Measurements from ENCODE around the gene FERMT2.

FERMT2 gene, protein sequence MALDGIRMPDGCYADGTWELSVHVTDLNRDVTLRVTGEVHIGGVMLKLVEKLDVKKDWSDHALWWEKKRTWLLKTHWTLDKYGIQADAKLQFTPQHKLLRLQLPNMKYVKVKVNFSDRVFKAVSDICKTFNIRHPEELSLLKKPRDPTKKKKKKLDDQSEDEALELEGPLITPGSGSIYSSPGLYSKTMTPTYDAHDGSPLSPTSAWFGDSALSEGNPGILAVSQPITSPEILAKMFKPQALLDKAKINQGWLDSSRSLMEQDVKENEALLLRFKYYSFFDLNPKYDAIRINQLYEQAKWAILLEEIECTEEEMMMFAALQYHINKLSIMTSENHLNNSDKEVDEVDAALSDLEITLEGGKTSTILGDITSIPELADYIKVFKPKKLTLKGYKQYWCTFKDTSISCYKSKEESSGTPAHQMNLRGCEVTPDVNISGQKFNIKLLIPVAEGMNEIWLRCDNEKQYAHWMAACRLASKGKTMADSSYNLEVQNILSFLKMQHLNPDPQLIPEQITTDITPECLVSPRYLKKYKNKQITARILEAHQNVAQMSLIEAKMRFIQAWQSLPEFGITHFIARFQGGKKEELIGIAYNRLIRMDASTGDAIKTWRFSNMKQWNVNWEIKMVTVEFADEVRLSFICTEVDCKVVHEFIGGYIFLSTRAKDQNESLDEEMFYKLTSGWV

DNA sequence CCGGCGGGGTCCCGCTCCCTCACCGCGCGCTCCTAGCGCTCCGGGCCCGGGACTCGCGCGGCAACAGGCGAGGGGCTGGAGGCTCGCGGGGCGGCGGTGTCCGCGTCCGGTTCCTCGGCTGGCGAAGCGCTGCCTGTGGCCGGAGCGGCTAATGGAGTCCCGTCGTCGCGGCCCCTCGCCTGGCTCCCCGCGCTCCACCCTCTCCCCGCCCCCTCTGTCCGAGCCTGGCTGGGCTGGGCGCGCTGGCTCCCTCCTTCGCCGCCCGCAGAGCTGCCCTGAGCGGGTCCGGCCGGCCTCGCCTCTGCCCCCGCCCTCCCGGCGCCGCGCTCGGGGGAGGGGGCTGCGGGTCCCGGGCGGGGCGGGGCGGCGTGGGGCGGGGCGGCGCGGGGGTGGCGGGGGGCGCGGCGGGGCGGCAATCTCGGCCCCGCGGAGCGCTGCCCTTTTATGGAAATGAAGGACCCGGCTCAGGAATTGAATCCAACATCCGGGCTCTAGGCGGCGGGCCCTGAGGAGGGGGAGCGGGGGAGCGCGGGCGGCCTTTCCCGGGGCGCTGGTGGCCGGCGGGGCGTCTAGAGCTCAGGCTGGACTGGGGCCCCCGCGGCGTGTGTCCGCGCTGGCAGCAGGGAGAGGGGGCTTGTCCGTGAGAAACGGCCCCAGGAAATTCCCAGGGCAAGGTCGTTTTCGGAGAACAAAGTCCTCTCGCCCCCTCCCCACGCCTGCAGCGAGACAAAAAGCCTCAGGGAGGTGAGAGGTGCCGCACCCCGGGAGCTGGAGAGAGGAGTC lies at the start of gene FERMT2:
Gene FERMT2 (minus strand): TSS at position 153 of the 783 bp plus-strand sequence. CDS start 482 bp downstream, outside the sequence.
- peak; percentile 85 for DNase-seq (ENCODE audit: low spot score)

DNA sequence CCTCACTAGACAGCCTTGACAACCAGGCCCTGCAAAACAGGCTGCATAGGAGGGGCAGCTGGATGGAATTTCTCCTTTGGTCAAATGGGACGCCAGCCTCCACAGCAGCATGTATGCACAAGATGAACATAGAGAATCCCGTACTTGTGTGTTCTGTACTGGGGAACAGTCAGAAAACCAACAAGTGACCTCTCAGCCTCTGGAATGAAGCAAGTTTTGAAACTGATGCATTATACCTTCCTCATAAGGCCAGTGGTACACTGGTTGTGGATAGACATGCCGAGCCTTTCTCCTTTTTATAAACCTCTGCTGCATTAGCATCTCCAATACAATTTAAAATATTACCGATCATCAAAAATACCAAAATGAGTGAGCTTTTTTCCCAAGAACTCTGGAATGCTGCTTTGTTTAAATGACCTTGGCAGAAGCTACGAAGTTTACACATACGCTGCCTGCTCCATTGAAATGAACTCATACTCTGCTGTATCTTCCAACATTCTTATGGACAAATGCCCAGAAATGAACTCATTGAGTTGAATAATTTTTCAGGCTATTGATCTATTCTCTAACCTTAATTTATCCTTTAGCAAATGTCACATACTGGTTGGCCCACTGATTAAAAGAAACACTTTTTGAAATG lies 47.6 kb upstream of the FERMT2 start:
- peak; percentile 52 for DNase-seq (ENCODE audit: low spot score)

DNA sequence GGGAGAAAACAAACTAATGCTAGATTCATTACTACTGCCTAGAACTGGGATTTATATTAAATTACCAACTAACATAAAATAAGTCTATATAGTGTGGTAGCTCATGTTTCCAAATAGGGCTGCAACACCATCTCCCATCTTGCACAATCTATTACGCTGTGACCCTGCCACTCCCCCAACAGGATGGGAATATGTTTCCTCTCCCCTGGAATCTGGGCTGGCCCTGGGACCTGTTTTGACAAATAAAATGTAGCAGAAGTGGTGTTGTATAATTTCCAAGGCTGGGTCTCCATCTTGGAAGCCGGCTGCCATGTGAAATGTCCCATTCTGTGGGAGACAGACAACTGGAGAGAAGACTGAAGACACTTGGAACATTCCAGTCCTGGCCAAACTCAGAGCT lies 45.6 kb upstream of the FERMT2 start:
- no peak for DNase-seq (ENCODE audit: low spot score)

DNA sequence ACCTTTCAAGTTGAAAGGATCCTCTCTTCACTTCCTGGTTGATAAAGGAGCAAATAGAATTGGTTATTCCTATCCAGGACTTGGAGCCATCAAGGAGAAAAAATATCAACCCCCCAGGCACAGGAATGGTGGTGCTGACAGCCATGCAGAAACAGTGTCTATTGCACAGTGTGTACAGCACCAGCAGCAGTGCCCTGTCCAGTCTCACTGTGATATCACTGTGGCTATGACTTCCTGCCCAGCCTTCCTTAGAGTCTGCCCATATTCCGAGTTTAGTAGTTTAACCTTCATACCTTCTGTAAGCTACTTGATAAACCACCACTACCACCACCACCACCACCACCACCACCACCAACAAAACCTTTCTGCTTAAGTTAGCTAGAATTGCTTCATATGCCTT lies 45.1 kb upstream of the FERMT2 start:
- no peak for DNase-seq (ENCODE audit: low spot score)

DNA sequence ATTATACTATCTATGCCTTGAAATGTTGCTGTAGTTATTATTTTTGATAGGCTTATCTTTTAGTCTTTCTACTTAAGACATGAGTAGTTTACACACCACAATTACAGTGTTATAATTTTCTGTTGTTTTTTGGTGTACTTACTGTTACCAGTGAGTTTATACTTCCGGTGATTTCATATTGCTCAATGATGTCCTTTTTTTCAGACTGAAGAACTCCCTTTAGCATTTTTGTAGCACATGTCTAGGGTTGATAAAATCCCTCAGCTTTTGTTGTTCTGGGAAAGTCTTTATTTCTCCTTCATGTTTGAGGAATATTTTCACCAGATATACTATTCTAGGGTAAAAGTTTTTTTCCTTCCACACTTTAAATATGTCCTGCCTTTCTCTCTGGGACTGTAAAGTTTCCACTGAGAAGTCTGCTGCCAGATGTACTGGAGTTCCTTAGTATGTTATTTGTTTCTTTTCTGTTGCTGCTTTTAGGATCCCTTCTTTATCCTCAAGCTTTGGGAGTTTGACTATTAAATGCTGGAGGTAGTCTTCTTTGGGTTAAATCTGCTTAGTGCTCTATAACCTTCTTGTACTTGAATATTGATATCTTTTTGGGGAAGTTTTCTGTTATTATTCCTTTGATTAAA lies 41.5 kb upstream of the FERMT2 start:
- no peak for DNase-seq (ENCODE audit: low spot score)

DNA sequence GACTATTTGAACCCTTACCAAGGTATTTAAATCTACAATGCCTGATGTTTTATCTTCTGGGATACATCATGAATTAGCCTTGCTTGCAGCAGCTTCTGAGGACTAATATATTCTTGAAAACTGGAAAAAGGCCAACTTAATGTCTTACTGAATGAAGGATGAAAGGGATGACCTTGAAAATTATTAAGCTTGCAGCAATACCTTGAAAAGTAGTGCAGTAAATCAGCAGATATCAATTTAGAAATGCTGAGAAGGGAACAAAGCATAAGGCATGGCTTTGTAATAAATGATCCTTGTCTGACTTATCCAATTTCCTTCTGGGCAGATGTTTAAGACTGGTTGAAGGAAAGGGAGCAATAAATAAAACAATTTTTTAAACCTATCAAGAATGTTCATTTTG lies 37.3 kb upstream of the FERMT2 start:
- no peak for DNase-seq (ENCODE audit: low spot score)

DNA sequence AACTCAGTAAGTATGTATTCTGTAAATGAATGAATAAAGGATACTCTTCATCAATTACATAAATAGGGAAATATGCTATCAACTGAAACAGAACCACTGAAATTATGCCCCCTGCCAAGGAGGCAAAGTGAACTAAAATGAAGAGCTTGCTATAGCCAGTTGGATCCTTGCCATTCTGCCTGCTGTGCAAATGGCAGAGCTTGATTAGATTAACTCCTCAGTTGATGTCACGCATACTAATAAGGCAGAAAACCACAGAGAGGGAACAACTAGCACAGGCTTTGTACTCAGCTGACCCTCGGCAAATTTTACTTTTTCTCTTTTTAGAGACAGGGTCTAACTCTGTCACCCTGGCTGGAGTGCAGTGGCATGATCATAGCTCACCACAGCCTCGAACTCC lies 36.7 kb upstream of the FERMT2 start:
- DNase-seq (ENCODE audit: low spot score) = no peak

DNA sequence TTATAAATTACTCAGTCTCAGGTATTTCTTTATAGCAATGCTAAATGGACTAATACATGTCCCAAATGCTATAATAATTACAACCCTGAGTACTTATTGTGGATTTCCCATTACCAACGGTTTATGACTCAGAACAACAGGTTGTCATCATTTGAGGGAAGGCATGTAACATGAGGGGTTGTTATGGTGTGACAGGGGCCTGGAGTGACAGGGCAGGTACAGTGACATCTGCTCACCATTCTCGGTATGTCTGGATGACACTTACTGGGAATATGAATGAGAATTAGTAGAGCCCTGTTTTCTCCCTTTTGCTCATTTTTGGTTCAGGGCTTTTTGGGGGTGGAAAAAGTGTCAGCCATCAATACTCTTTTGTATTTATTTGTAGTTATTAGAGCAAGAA lies 36.2 kb upstream of the FERMT2 start:
- no peak for DNase-seq (ENCODE audit: low spot score)

DNA sequence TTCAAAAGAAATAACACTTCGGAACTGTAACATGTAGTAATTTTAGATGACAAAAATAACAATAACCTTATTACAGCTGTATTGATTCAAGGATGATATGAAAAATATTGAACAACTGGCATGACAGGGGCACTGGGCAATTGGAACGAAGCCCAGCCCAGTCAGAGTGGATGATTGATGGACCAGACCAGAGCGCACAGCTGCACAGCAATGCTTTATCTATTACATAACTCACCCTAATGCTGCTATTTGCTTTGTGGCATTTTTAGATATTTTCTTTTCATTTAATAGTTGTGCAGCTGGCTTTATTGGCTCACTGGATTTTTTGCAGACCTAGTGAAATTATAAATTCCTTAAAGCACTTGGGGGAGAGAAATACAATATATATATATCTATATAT lies 26.9 kb upstream of the FERMT2 start:
- DNase-seq (ENCODE audit: low spot score) = no peak

DNA sequence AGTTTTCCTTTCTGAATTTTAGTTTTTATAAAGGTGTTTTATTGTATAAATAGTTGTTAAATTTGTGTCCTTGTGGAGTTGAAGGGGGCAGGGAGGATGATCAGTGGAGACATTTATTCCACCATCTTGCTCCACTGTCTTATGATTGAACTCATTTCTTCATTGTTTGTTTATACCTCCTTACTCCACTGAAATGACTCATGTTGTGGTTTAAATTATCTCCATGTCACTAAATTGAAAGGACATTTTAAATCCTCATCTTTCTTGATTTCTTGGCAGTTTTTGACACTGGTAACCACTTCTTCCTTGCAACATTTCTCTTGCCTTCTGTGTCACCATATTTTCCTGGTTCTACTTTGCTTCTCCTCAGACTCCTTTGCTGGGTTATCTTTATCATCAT lies 23.6 kb upstream of the FERMT2 start:
- DNase-seq (ENCODE audit: low spot score) = peak; percentile 19

DNA sequence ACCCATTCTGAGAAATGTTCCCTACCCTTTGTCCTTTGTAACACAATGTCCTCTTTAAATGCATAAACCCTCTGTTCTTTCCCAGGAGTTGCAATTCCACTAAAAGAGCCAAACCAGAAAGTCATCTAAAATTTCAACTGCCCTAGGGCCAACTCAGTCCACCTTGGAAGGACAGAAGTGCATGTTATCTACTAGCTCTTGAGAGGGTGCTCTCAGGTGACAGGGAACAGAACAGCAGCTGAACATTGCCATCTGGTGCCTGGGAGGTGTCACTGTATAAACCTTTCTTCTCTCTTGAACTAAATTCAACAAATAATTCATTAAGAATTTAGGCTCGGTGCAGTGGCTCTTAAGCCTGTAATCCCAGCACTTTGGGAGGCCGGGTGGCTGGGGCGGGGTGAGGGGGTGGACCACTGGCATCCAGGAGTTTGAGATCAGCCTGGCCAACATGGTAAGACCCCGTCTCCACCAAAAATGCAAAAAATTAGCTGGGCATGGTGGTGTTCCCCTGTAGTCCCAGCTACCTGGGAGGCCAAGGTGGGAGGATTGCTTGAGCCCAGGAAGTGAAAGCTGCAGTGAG lies 10.3 kb upstream of the FERMT2 start:
- DNase-seq (ENCODE audit: low spot score) = peak; percentile 44

DNA sequence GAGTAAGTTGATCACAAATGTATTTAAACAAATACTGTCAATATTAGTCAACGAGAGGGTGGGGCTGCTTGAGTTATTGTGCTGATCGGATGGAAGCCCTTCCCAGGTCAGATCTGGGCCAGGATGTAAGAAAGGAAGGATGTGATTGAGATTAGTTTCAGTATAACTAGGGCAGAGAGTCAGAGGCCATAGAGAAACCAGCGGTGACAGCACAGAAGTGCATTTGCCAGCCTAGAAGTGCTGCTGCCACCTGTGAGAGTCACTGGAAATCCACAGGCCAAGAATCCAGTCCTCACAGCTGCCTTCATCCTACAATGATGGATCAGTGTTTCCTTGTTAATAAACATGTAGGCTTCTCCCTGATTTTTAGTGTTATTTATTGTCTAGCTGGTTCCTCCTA lies 9.8 kb upstream of the FERMT2 start:
- DNase-seq (ENCODE audit: low spot score) = no peak

DNA sequence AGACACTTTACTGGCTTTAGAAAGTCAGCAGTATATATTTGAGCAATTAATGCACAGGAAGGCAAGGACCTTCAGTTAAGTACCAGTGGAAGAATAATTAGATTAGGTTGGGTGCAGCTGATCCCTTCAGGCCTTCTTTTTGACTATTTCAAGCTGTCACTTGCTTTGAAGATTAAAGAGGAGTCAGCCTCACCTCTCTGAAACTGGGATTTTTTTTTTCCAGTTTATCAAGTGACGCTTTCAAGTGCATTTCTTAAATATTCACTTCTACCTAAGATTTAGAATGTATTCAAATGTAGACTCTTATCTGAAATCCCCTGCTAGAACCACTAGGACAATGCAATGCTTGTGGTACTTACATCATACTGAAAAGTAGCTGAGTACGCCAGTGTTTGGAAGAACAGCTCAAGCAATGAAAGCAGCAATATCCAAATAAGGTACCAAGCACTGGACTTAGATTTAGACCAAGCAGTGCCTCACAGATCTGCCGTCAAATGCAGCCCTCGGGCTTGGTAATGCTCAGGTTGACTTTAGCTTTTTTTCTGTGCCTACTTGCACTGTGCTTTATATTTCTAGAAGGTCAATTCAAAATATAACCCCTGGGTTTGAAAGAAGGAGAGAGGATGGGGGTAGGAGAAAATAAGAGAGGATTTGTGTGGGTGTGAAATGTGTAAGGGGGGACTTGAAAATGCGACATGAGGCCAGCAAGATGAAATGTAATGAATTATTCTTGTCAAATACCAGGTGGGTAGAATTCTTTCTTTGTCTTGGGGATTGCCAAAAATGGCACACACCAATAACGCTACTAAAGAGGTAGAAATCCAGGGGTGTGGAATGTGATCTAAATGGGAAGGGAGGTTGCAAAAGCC lies 3.7 kb upstream of the FERMT2 start:
- DNase-seq (ENCODE audit: low spot score) = peak; percentile 39

DNA sequence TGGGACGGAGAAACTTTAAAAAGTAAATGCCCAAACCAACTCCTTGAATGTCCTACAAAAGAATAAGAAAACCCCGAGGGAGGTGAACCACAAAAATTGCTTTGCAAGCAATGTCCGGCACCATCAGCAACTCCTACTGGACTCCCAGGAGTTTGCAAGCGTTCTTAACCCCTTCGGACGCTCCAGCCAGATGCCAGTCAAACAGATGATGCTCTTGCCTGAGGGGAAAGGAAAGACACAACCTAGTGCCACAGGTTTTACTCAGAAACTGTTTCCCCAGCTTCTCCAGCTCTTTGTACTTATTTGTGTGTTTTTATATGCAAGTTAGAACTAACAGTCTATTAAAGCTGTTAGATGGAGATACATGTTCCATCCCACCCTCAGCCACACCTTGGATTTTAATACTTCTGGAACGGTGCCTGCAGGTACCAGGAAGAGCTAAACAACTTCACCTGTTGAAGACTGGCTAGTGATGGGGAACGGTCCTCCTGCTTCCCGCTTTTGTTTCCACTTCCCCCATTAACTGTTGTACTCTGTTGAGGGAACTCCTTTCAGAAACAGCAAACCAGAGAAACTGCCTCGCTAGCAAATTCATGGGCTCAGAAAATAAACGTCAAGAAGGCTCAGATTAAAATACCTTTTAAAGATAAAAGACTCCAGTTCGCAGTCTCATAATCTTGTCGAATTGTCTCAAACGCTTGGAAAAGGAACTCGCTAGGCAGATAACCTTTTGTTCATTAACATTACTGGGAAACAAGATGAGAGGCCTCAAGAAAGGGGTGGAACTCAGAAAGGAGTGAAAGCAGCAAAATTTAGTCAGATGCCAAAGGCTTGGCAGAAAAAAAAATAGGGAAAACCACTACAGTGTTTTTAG lies 1.1 kb upstream of the FERMT2 start:
- peak; percentile 79 for DNase-seq (ENCODE audit: low spot score)

DNA sequence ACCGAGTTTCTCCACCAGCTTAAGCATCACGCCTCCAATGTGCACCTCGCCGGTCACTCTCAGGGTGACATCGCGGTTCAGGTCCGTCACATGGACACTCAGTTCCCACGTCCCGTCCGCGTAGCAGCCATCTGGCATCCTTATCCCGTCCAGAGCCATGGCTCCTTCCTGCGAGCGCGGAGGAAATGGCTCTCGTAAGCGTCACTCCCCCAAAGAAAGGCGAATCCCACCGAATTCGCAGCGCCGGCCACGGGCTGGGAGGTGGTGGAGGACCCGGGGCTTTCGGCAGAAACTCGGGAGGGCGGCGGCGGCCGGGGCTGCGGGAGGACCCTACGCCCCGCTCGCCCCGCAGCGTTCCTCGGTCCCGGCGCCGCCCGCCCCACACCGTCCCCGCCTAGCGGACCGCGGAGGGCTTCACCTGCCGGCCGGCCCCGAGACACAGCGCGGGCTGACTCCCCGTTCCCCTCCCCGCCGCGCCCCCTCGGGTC lies 396 bp downstream of the FERMT2 start:
- DNase-seq (ENCODE audit: low spot score) = peak; percentile 54

DNA sequence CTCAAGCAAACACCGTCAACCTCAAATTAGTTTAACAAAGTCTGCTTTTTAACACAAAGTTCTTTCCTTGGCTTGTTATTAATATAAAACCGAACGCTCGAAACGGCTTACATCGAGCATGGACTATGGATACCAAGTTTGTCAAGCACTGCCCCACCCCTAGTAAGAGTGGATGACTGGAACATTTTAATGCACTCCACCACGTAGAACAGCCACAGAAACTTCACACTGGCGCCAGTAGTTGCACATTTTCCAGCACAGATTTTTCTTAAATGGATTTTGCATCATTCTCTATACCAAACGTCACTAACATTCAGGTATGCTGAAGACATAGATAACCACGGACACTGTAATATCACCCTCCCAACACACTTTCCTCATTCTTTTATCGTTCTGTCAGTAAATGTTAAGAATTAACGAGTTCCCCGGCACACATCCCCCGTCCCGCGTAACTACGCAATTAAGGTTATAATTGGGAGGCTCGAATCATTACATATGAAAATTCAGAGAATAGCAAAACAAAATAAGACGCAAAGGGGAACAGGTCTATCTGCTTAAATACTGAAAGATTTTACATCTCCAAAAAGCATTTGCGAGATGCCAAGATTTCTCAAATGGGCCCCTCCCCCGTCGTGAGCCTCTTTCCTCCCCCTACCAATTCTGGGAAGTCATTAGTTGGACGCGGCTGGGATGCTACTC lies 990 bp downstream of the FERMT2 start:
- peak; percentile 61 for DNase-seq (ENCODE audit: low spot score)

DNA sequence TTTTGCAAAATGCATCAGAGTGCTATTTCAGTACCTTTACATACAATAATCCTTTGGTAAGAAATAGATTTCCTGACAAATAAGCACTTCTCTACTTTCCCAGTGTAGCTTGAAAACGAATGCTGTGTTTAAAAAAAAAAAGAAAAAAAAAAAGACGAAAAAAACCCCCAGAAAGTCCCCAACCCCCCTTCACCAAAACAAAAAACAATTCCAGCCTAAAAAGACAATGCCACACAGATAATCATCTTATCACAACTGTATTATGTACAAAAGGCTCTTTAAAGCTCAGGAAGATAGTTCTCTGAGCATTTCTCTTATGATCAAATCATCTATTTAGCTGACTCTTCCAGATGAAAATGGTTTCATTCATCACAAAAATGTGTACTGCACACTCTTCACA lies 1.6 kb downstream of the FERMT2 start:
- DNase-seq (ENCODE audit: low spot score) = no peak

DNA sequence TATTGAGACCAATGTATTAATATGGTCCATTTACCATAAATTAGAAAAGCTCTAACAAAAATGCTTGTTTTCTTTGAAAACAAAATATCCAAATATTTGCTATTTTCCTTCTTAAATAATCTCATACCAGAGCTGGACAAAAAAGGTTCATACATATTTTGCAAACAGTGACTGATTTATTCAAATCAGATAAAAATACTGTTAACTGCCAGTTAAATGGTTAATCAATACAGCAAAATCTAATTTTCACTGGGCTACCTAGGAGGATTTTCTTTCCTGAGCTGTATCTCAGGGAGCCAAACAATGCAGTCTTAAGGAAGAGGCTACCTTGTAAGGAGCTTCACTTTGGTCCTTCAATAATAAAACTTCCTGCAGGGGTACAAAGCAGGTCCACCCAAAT lies 2.0 kb downstream of the FERMT2 start:
- no peak for DNase-seq (ENCODE audit: low spot score)

DNA sequence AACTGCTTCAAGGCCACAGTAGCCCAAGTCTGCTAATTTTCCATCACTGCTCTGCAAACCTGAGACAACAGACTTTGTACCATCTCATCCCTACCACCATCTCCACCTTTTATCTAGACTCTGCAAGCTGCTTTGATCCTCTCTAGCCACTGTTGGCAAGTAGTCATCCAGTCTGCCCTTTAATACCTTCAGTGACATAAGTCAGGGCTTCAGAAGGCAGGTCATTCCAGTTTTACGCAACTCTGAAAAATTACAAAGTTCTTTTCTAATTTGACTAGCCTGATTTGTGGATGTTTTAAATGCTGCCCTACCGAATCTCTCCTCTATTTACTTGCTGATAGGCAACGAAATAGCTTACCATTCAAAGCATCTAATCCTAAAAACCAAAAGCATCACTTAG lies 2.8 kb downstream of the FERMT2 start:
- no peak for DNase-seq (ENCODE audit: low spot score)
